T47D (cell line): ENCODE results near the gene NSG1.
"Not testable (repeated sequence)": the region's sequence is repeated elsewhere in the genome, so short reads cannot be mapped to it uniquely, and the experiment has no call there.

Experiments
- DNase-seq, 2 experiments: peaks; one replicate each; pipeline versions ENCODE4 v3.0.0 to v3.0.0-alpha.2; 2011 to 2012; ENCODE audit warnings: low read depth in 1 of 2, low spot score in 1 of 2
- JUND ChIP-seq: IDR thresholded peaks from 2 replicates; pipeline ENCODE4 v1.6.1; 2012; ENCODE audit warnings: low read depth
- in situ Hi-C: cut with HindIII; loops from 2 replicates; pipeline ENCODE4 v1.10.0; 2016; ENCODE audit warnings: low sequenced_read_pairs, low pct_unique_long_range_greater_than_20kb

Gene NSG1

DNA sequence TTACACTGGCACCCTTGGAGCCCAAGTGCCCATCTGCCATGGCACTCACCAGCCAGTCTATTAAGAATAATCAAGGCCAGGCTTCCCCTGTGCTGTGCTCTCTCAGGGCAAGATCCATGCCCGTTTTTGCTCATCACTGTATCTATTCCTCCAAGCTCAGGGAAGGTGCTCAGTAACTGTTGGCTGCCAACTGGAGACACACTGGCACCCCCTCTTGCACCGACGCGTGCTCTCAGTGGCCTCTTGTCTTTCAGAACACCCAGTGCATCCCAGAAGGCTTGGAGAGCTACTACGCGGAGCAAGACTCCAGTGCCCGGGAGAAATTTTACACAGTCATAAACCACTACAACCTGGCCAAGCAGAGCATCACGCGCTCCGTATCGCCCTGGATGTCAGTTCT lies 30.1 kb downstream of the NSG1 start:
- no peak for DNase-seq
- in situ Hi-C loops, result no loop called here
- no peak for TF ChIP-seq JUND

DNA sequence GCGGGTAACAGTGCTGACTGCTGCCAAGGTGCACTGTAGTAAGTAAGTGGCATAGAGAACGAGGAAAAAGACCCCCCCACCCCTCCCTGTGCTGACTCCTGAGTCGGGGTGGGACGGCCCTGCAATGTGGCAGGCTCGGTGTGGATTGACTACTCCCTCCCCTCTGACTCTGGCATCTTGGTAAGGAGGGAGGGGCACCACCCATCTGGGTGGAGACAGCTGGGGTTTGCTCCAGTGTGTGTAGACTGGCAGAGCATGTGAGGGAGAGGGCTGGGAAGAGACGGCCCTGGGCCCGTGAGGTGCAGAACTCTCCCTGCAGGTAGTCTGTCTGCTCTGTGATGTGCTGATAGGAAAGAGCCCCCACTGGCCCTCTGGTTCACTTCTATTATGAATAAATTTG lies 31.0 kb downstream of the NSG1 start:
- in situ Hi-C loops, result no loop called here
- no peak for TF ChIP-seq JUND
- no peak for DNase-seq

- in situ Hi-C loops, result no loop called here
- no peak for TF ChIP-seq JUND
- DNase-seq, result no peak
Observed at GRCh38 chr4:4418676-4419390, 31.9 kb downstream of the NSG1 start.

GRCh38 chr4:4419896-4420295 lies 33.0 kb downstream of the NSG1 start:
- no peak for TF ChIP-seq JUND
- in situ Hi-C loops, result no loop called here
- DNase-seq, result no peak

DNA sequence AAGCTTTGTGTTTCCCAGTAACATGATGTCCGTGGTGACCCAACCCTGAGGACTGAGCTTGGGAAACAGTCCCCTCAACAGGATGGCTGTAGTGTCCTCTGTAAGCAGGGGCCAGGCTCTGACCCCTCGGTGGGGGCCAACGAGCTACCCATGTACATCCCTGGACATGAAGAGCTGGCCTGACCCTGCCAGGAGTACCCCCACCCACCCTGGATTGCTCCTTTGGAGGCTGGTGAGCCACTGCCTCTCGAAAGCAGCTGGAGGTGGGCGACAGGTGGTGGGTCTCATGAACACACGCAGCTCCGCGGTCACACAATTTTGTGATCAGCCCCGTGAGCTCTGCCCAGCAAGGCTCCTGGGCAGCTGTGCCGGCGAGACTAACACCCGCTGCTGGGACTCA lies 33.5 kb downstream of the NSG1 start:
- TF ChIP-seq JUND, result no peak
- no peak for DNase-seq
- in situ Hi-C loops, result no loop called here

- in situ Hi-C loops, result no loop called here
- no peak for DNase-seq
- no peak for TF ChIP-seq JUND
Observed at GRCh38 chr4:4421356-4421755, 34.5 kb downstream of the NSG1 start.

DNA sequence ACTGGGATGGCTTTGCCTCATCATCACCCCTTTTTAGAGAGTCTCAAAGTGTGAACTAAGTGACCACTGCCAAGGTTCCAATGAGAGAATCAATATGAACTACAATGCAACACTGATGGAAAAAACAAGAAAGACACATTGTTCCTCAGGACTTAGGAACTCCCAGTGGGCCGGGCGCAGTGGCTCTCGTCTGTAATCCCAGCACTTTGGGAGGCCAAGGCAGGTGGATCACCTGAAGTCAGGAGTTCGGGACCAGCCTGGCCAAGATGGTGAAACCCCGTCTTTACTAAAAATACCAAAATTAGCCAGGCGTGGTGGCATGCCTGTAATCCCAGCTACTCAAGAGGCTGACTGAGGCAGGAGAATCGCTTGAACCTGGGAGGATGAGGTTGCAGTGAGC lies 35.2 kb downstream of the NSG1 start:
- DNase-seq, in situ Hi-C loops: not testable (repeated sequence)

- DNase-seq, result no peak
- in situ Hi-C loops, result no loop called here
- TF ChIP-seq JUND, result no peak
Observed at GRCh38 chr4:4422856-4423499, 36.1 kb downstream of the NSG1 start.

- TF ChIP-seq JUND, result no peak
- in situ Hi-C loops, result no loop called here
- no peak for DNase-seq
Observed at GRCh38 chr4:4423706-4424498, 37.0 kb downstream of the NSG1 start.

DNA sequence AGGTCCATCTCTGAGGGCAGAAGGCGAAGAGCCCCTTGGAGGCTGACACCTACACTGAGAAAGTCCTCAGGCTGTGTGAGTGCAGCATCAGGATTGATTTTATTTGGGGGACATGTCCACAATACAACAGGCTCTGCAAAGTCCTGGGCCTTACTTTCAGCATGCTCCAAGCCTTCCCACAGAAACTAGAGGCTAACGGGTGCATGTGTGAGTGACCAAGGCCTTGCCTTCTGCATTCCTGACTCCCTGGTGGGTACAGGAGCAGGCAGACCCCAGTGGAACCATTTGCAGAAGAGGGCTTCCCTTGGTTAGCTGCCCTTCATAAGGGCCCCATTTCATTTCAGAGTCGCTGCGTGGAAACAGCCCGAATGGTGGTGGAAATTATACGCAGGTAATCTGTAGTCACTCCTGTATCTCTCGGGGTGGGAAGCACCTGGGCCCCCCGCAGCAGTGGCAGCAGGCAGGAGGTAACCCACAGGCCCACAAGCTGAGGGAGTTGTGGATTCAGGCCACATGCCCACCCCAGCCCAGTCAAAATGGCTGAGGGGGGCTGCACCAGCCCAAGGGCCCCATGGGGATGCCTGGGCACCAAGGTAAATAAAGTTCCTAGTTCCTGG lies 37.7 kb downstream of the NSG1 start:
- in situ Hi-C loops, result no loop called here
- no peak for DNase-seq
- TF ChIP-seq JUND, result no peak

- DNase-seq, result no peak
- in situ Hi-C loops, result no loop called here
- no peak for TF ChIP-seq JUND
Observed at GRCh38 chr4:4425119-4425690, 38.3 kb downstream of the NSG1 start.

DNA sequence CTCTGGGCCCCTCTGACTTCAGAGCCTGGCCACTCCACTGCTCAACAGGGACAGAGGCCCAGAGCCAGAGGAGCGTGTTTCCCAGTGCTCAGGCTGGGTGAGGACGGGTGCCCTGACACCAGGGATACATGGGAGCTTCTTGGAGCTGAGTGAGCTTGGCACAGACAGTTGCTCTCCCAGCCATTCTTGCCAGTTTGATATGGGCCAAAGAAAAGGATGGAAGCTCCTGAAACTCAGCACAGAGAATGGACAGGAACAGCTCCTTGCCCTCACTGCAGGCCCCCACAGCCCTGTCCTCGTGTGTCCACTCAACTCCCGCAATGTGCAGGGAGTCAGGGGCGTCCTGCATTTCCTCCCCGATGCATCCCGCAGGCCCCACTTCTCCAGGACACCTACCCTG lies 38.8 kb downstream of the NSG1 start:
- in situ Hi-C loops, result no loop called here
- DNase-seq, result no peak
- no peak for TF ChIP-seq JUND
